Measurements from ENCODE around the gene SNAP29. TPM values are rescaled to one million over a fixed set of nuclear protein-coding genes. Genes with fewer than 3 reads are reported as not detected.
A peak's percentile ranks its signal among the peaks of the same experiment; 100 is the strongest.

The SNAP29 gene
- total and polyA plus RNA-seq, 9 of the 15 experiments (the other 6 are each of a cell fraction or from before 2014, with no cell fraction given) = 19.5 to 250 (median 75.9) TPM

DNA sequence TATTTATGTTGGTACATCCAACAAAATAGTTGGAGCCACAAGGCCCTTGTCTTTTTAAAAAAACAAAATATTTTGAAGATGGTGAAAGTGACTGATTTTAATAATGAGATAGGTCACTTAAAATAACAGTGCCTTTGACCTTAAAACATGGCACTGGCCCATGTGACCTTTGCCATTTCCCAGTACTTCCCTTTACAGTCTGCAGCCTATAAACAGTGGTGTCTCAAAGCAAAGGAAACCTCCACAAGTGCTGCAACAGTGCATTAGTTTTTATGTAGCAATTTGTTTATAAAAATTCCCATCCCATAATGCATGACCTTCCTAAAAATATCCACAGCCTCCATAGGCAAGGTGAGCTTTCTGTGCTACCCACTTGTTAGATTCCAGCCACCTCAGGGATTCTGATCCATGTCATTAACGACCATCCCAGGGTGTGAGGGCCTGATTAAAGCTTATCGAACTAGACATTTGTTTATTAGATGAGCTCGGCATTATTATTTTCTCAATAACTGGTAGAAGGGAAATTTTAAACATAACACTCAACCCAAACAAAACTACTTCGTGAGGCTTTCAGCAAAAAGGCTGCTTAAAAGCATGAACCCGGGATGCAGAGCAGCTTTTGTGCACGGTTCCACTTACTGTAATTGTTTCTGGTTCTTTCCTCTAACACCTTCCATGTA is 30.4 kb downstream of the SNAP29 start (continued):
- TF ChIP-seq SMAD3 (CRISPR knock-in tag; conservative IDR thresholded peaks at IDR 0.05) = no peak
- TF ChIP-seq BCL6 (CRISPR knock-in tag; IDR thresholded peaks at IDR 0.05) = no peak
- TF ChIP-seq HEY1 (CRISPR knock-in tag; IDR thresholded peaks at IDR 0.05; ENCODE audit: borderline replicate concordance) = no peak; the same call in 1 of the 2 replicates
- no peak for TF ChIP-seq XRCC4 (IDR thresholded peaks at IDR 0.05; ENCODE audit: extremely low read depth, insufficient read depth, insufficient read length)
- TF ChIP-seq ELF2 (CRISPR knock-in tag; IDR thresholded peaks at IDR 0.05) = peak; percentile 58; the same call in 1 of the 2 replicates

DNA sequence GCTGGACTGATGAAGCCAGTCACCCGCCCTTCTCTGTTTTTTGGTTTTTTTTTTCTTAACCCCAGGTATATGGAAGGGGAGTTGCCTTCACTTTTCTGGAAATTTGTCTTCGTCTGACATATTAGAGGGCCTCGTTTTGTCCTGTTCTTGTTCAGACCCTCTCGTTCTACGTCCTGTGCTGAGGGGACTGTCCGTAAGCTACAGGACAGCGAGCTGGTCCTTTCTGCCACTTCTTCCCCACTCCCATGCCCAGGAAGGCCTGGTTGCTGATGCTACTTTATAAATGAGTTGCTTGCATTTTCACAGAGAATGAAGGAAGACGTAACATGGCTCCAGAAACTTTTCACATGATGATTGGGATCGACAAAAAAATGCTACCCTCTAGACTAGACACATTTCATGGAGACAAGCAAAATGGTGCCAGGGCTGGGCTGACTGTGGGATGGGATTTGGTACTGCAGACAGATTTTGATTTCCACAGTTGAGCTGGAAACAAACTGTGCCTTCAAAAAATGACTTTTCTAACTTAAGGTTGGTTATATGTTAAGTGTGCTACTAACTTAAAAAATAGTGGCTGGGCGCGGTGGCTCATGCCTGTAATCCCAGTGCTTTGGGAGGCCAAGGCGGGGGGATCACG is 31.2 kb downstream of the SNAP29 start:
- H2AFZ ChIP-seq (ENCODE audit: low read depth, low read length) = no peak overlapping the region
- in situ Hi-C loops (cut with MboI) = no loop called here
- ChIA-PET POLR2A (interaction anchor here (0.8 to 6.1 kb wide), 14 partner anchors 8 to 125 kb away, joined by 3 to 68 read pairs (median 4); partner anchors contain the start of genes LZTR1 and P2RX6), CTCF (ENCODE audit: low intra/inter-chr PET ratio) (no interaction called here)
- H3K27me3 ChIP-seq (ENCODE audit: control insufficient read depth in 2 of 2, insufficient read depth in 2 of 2, low read length in 2 of 2) = no peaks in the 10 kb centered on the region
- no TSS peak for BruUV-seq (replicated peaks)
- H3K79me2 ChIP-seq (ENCODE audit: control insufficient read depth, insufficient read depth, low read length) = no peaks in the 10 kb centered on the region
- H3K9me1 ChIP-seq (ENCODE audit: control insufficient read depth, insufficient read depth, low read length) = no peaks in the 10 kb centered on the region
- H3K4me3 ChIP-seq = no peak overlapping the region
- H3K4me2 ChIP-seq (ENCODE audit: insufficient read depth, low read length) = no peak overlapping the region
- H3K9ac ChIP-seq (ENCODE audit: insufficient read depth in 1 of 2, low read depth in 2 of 2, low read length in 2 of 2) = no peak overlapping the region
- H3K36me3 ChIP-seq (ENCODE audit: control insufficient read depth, insufficient read depth, low read length) = peaks cover 44% of the 10 kb centered on the region
- intact Hi-C loops (cut with micrococcal nuclease) = loop anchor here (5.0 kb wide), 1 partner anchor 182 kb away; no protein-coding TSS in a partner anchor
- H4K20me1 ChIP-seq (replicated peaks; ENCODE audit: control insufficient read depth, insufficient read depth, low read length) = no peaks in the 10 kb centered on the region; the same call in 1 of the 2 replicates
- peak in 1 of 4 experiments; percentile 34 for DNase-seq (ENCODE audit: extremely low read depth in 1 of 4, low spot score in 3 of 4)
- peaks cover 11% of the 10 kb centered on the region in 2 experiments for H3K4me1 ChIP-seq (replicated peaks in 1 of 2; ENCODE audit: control insufficient read depth in 2 of 2, insufficient read depth in 2 of 2, low read length in 2 of 2)
- no peak for ATAC-seq
- no peak for FAIRE-seq
- no peaks in the 10 kb centered on the region for H3K9me3 ChIP-seq (replicated peaks; ENCODE audit: control insufficient read depth, insufficient read depth, low read depth, low read length)
- 73% methylated on average over 13 of the region's 13 CpGs for WGBS (ENCODE audit: insufficient coverage, low coverage, missing lambda C conversion rate)
- H3K27ac ChIP-seq (ENCODE audit: extremely low read depth, low read depth, low read length) = no peak overlapping the region
- TF ChIP-seq NR1H2 (CRISPR knock-in tag; IDR thresholded peaks at IDR 0.05) (0 out of 2 replicates have a peak, but pooled peaks have one; percentile 50), ETV6 (IDR thresholded peaks at IDR 0.05; ENCODE audit: borderline replicate concordance in 1 of 2, low read depth in 2 of 2, low read length in 1 of 2) (no peak), ETV6 (CRISPR knock-in tag; IDR thresholded peaks at IDR 0.05; ENCODE audit: borderline replicate concordance) (no peak), HNRNPLL (IDR thresholded peaks at IDR 0.05; ENCODE audit: low read depth, low read length, poor library complexity, severe bottlenecking) (peak; percentile 18), MEF2A (IDR thresholded peaks at IDR 0.05; ENCODE audit: control insufficient read depth, low read depth, low read length) (no peak), BMI1 (IDR thresholded peaks at IDR 0.05; ENCODE audit: low read length) (no peak), GTF2E2 (tag; IDR thresholded peaks at IDR 0.05) (peak; percentile 61; the same call in 1 of the 2 replicates), FOXJ3 (CRISPR knock-in tag; IDR thresholded peaks at IDR 0.05) (no peak), ZNF263 (CRISPR knock-in tag; IDR thresholded peaks at IDR 0.05; ENCODE audit: borderline replicate concordance) (0 out of 2 replicates have a peak, but pooled peaks have one; percentile 15), ZNF253 (CRISPR knock-in tag; conservative IDR thresholded peaks at IDR 0.05) (0 out of 2 replicates have a peak, but pooled peaks have one; percentile 43), BRCA1 (IDR thresholded peaks at IDR 0.05) (no peak), BRCA1 (CRISPR knock-in tag; IDR thresholded peaks at IDR 0.05) (0 out of 2 replicates have a peak, but pooled peaks have one; percentile 70), MED1 (CRISPR knock-in tag; IDR thresholded peaks at IDR 0.05; ENCODE audit: borderline replicate concordance) (0 out of 2 replicates have a peak, but pooled peaks have one; percentile 48), ZNF507 (tag; conservative IDR thresholded peaks at IDR 0.05) (no peak), RFX7 (CRISPR knock-in tag; IDR thresholded peaks at IDR 0.05) (0 out of 2 replicates have a peak, but pooled peaks have one; percentile 43), ZNF3 (CRISPR knock-in tag; IDR thresholded peaks at IDR 0.05) (no peak), FIP1L1 (IDR thresholded peaks at IDR 0.05; ENCODE audit: low read depth, low read length, poor library complexity, severe bottlenecking) (no peak)
